ENCODE data around the gene METRN.
A peak's percentile ranks its signal among the peaks of the same experiment; 100 is the strongest.
"Not testable (repeated sequence)": the region's sequence is repeated elsewhere in the genome, so short reads cannot be mapped to it uniquely, and the experiment has no call there.

METRN gene

GRCh38 chr16:733382-734207 is 18.7 kb downstream of the METRN start:
- in situ Hi-C loops (cut with HindIII; ENCODE audit: low pct_unique_long_range_greater_than_20kb, low sequenced_read_pairs), result no loop called here
- DNase-seq (ENCODE audit: low read depth in 1 of 2, low spot score in 1 of 2), result no peak
- no peak for TF ChIP-seq JUND (IDR thresholded peaks at IDR 0.05; ENCODE audit: low read depth)

- in situ Hi-C loops (cut with HindIII; ENCODE audit: low pct_unique_long_range_greater_than_20kb, low sequenced_read_pairs), result no loop called here
- TF ChIP-seq JUND (IDR thresholded peaks at IDR 0.05; ENCODE audit: low read depth), result no peak
- DNase-seq (ENCODE audit: low read depth in 1 of 2, low spot score in 1 of 2), result no peak
Observed at GRCh38 chr16:734208-734980, 19.5 kb downstream of the METRN start.

DNA sequence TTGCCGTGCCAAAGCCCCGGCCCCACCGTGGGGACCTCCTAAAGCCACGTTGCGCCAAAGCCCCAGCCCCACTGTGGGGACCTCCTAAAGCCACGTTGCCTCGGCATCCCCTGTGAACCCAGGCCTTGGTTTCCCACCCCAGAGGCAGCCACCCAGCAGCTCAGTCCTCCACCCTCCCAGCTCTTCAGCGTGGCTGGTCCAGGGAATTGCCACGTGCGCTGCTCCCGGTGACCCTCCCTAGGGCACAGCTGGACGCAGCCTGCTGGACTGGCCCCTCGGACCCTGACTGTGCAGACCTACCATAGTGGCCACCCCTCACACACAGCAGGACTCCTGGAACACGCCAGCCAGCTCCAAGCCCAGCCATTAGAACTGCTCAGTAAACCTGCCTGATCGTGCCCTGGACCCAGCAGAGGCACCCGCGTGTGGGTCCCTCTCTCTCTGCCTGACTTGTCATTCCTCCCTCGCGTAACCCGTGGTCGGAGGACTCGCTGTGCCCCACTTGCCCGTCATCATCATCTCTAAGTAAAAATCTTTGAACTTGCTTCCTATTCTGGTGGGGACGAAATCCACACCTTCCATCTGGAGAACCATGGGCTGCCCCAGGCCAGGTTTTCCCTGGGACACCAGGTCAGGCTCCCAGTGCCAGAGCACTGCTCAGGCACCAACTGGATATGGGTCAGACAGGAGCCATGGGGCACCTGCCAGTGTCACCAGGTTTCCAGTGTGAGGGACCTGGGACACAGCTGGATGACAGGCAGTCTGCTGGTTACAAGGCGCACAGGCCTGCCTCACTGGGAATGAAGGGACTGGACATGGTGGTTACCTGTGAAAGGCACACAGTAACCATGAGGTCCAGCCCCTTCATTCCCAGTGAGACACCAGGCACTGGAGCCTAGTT is 20.3 kb downstream of the METRN start:
- in situ Hi-C loops (cut with HindIII; ENCODE audit: low pct_unique_long_range_greater_than_20kb, low sequenced_read_pairs), result no loop called here

GRCh38 chr16:735982-736453 is 21.1 kb downstream of the METRN start:
- in situ Hi-C loops (cut with HindIII; ENCODE audit: low pct_unique_long_range_greater_than_20kb, low sequenced_read_pairs), result no loop called here
- no peak for TF ChIP-seq JUND (IDR thresholded peaks at IDR 0.05; ENCODE audit: low read depth)
- DNase-seq (ENCODE audit: low read depth in 1 of 2, low spot score in 1 of 2), result no peak

More for the DNA sequence above, 20.3 kb downstream of the METRN start:
- no peak for TF ChIP-seq JUND (IDR thresholded peaks at IDR 0.05; ENCODE audit: low read depth)
- no peak for DNase-seq (ENCODE audit: low read depth in 1 of 2, low spot score in 1 of 2)

GRCh38 chr16:736936-737481 is 22.1 kb downstream of the METRN start:
- in situ Hi-C loops (cut with HindIII; ENCODE audit: low pct_unique_long_range_greater_than_20kb, low sequenced_read_pairs), result no loop called here
- DNase-seq (ENCODE audit: low read depth in 1 of 2, low spot score in 1 of 2), result no peak
- TF ChIP-seq JUND (IDR thresholded peaks at IDR 0.05; ENCODE audit: low read depth), result no peak

GRCh38 chr16:739560-740458 is 24.9 kb downstream of the METRN start:
- no peak for TF ChIP-seq JUND (IDR thresholded peaks at IDR 0.05; ENCODE audit: low read depth)
- no peak for DNase-seq (ENCODE audit: low read depth in 1 of 2, low spot score in 1 of 2)
- in situ Hi-C loops (cut with HindIII; ENCODE audit: low pct_unique_long_range_greater_than_20kb, low sequenced_read_pairs), result no loop called here

DNA sequence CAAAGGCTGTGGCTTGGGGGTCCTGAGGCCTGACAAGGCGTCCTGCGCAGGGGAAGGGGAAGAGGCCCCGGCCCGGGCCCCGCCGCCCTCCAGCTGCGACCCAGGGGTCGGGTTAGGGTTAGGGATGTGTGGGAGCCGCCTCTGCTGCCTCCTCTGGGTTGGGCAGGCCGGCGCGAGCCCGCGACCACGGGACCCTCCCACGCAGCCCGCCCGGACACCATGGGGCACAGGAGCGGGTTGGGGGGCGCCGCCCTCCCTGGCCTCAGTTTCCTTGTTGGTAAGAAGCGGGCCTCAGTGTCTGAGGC is 25.5 kb downstream of the METRN start:
- no peak for TF ChIP-seq JUND (IDR thresholded peaks at IDR 0.05; ENCODE audit: low read depth)
- DNase-seq (ENCODE audit: low read depth in 1 of 2, low spot score in 1 of 2), result no peak

GRCh38 chr16:740764-741505 is 26.0 kb downstream of the METRN start, which contains the start of gene CIAO3:
TSS of gene CIAO3 (minus strand) at chr16:740997. CDS start at chr16:740985, 12 bp downstream.
- in situ Hi-C loops (cut with HindIII; ENCODE audit: low pct_unique_long_range_greater_than_20kb, low sequenced_read_pairs), result no loop called here
- DNase-seq (ENCODE audit: low read depth in 1 of 2, low spot score in 1 of 2), result peak; percentile 92 to 95
- TF ChIP-seq JUND (IDR thresholded peaks at IDR 0.05; ENCODE audit: low read depth), result no peak

More for the DNA sequence above, 25.5 kb downstream of the METRN start:
- in situ Hi-C loops (cut with HindIII; ENCODE audit: low pct_unique_long_range_greater_than_20kb, low sequenced_read_pairs), result no loop called here

- TF ChIP-seq JUND (IDR thresholded peaks at IDR 0.05; ENCODE audit: low read depth), result no peak
- DNase-seq (ENCODE audit: low read depth in 1 of 2, low spot score in 1 of 2), result no peak
- in situ Hi-C loops (cut with HindIII; ENCODE audit: low pct_unique_long_range_greater_than_20kb, low sequenced_read_pairs), result no loop called here
Observed at GRCh38 chr16:741986-742629, 27.2 kb downstream of the METRN start.

- DNase-seq (ENCODE audit: low read depth in 1 of 2, low spot score in 1 of 2); in situ Hi-C loops (cut with HindIII; ENCODE audit: low pct_unique_long_range_greater_than_20kb, low sequenced_read_pairs): not testable (repeated sequence)
Observed at GRCh38 chr16:742894-743293, 28.0 kb downstream of the METRN start.
